ENCODE measurements around the gene CDC42BPG. TPM values are rescaled to one million over a fixed set of nuclear protein-coding genes. Genes with fewer than 3 reads are reported as not detected.

Gene CDC42BPG
- total RNA-seq, 1 experiment from 2014 or later, result 30.1 TPM

DNA sequence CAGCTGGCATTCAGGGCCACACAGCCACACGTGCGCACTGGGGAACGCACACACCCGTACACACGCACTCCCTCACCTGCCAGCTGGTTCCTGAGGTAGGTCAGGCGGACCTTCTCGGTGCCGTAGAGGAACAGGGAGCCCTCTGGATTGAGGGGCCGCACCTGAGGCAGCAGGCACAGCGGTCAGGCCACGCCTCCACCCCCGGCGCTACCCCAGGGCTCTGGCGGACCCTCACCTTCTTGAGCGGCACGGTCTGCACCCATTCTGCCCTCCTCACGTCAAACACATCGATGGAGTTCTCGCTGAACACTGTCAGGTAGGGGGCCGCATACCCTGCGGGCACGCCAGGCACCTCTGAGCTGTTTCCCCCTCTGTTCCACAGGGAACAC is 17.0 kb downstream of the CDC42BPG start:
- DNase-seq (ENCODE audit: low read depth, low spot score) (no peak), ATAC-seq (no peak)
- intact Hi-C loops (cut with micrococcal nuclease), result no loop called here
- RAD21 ChIA-PET (ENCODE audit: low non-redundant PET in 1 of 2, low total read pairs in 2 of 2, uncharacterized antibody in 2 of 2, unreplicated experiment in 2 of 2), result no interaction called here
- Histone ChIP-seq H3K9me3 (ENCODE audit: control insufficient read depth in 1 of 2, insufficient read depth in 1 of 2, low read depth in 1 of 2, low read length in 2 of 2) (no peaks in the 10 kb centered on the region), H3K79me2 (ENCODE audit: insufficient read depth, low read length) (no peaks in the 10 kb centered on the region), H3K9ac (ENCODE audit: low read length) (no peak overlapping the region), H3K27me3 (ENCODE audit: insufficient read depth, low read length) (no peaks in the 10 kb centered on the region), H3K4me3 (replicated peaks in 1 of 2; ENCODE audit: low read depth in 1 of 2, low read length in 2 of 2) (no peak overlapping the region), H4K20me1 (ENCODE audit: insufficient read depth) (no peaks in the 10 kb centered on the region), H3K4me1 (ENCODE audit: control insufficient read depth in 1 of 2, insufficient read depth in 2 of 2, low read length in 2 of 2) (0 out of 4 replicates have a peak, but pooled peaks cover 0 to 4% of the 10 kb centered on the region in 2 experiments), H3K9me2 (ENCODE audit: insufficient read depth) (no peaks in the 10 kb centered on the region), H3K27ac (ENCODE audit: low read depth, low read length) (no peak overlapping the region), H2AFZ (ENCODE audit: low read depth, low read length, poor library complexity, severe bottlenecking) (no peak overlapping the region), H3K36me3 (ENCODE audit: control insufficient read depth in 1 of 2, insufficient read depth in 2 of 2, low read length in 2 of 2) (peaks cover 7 to 13% of the 10 kb centered on the region in 2 experiments; a peak in 2 of 4 replicates), H3K4me2 (ENCODE audit: low read length) (no peak overlapping the region)
- TF ChIP-seq, protein P1, sequence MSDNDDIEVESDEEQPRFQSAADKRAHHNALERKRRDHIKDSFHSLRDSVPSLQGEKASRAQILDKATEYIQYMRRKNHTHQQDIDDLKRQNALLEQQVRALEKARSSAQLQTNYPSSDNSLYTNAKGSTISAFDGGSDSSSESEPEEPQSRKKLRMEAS (IDR thresholded peaks at IDR 0.05), result no peak
- TF ChIP-seq ZFX (IDR thresholded peaks at IDR 0.05) (no peak), SRF (IDR thresholded peaks at IDR 0.05; ENCODE audit: low read depth) (no peak), SP1 (IDR thresholded peaks at IDR 0.05; ENCODE audit: low read depth) (no peak), SIN3A (IDR thresholded peaks at IDR 0.05; ENCODE audit: low read depth) (no peak), CBX3 (IDR thresholded peaks at IDR 0.05; ENCODE audit: low read depth) (no peak), POLR2A (IDR thresholded peaks at IDR 0.05; ENCODE audit: borderline replicate concordance, extremely low read depth, insufficient read depth, insufficient read length) (no peak), EZH2phosphoT487 (IDR thresholded peaks at IDR 0.05; ENCODE audit: borderline replicate concordance) (no peak), YY1 (IDR thresholded peaks at IDR 0.05; ENCODE audit: extremely low read depth, insufficient replicate concordance, low read depth, low read length) (no peak)
- TF ChIP-seq, protein P2, sequence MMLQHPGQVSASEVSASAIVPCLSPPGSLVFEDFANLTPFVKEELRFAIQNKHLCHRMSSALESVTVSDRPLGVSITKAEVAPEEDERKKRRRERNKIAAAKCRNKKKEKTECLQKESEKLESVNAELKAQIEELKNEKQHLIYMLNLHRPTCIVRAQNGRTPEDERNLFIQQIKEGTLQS (IDR thresholded peaks at IDR 0.05), result no peak
- TF ChIP-seq, protein P3, sequence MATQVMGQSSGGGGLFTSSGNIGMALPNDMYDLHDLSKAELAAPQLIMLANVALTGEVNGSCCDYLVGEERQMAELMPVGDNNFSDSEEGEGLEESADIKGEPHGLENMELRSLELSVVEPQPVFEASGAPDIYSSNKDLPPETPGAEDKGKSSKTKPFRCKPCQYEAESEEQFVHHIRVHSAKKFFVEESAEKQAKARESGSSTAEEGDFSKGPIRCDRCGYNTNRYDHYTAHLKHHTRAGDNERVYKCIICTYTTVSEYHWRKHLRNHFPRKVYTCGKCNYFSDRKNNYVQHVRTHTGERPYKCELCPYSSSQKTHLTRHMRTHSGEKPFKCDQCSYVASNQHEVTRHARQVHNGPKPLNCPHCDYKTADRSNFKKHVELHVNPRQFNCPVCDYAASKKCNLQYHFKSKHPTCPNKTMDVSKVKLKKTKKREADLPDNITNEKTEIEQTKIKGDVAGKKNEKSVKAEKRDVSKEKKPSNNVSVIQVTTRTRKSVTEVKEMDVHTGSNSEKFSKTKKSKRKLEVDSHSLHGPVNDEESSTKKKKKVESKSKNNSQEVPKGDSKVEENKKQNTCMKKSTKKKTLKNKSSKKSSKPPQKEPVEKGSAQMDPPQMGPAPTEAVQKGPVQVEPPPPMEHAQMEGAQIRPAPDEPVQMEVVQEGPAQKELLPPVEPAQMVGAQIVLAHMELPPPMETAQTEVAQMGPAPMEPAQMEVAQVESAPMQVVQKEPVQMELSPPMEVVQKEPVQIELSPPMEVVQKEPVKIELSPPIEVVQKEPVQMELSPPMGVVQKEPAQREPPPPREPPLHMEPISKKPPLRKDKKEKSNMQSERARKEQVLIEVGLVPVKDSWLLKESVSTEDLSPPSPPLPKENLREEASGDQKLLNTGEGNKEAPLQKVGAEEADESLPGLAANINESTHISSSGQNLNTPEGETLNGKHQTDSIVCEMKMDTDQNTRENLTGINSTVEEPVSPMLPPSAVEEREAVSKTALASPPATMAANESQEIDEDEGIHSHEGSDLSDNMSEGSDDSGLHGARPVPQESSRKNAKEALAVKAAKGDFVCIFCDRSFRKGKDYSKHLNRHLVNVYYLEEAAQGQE (IDR thresholded peaks at IDR 0.05; ENCODE audit: low read depth), result no peak
- CTCF ChIA-PET, result no interaction called here
- BruUV-seq (replicated peaks), result no TSS peak
- POLR2A ChIA-PET, result no interaction called here
